Parathyroid adenoma (tissue), 2 donors: ENCODE measurements around the gene MATN4.

Experiments
- H2AFZ ChIP-seq: fragments of 300-600 bp; sonication (generic); one replicate; pipeline ENCODE4 v1.7.0; 2017; ENCODE audit warnings: antibody characterized with exemption, mild to moderate bottlenecking
- H3K27ac ChIP-seq: fragments of 300-600 bp; sonication (generic); one replicate; pipeline ENCODE4 v1.7.0; 2017
- H3K27me3 ChIP-seq: fragments of 300-600 bp; sonication (generic); one replicate; pipeline ENCODE4 v1.7.0; 2017; ENCODE audit warnings: low read length; ENCODE audit not compliant: control insufficient read depth, insufficient read depth
- H3K36me3 ChIP-seq: fragments of 300-600 bp; sonication (generic); one replicate; pipeline ENCODE4 v1.7.0; 2017; ENCODE audit warnings: low read length; ENCODE audit not compliant: control insufficient read depth, insufficient read depth
- H3K4me1 ChIP-seq: fragments of 300-600 bp; sonication (generic); one replicate; pipeline ENCODE4 v1.7.0; 2017; ENCODE audit warnings: control low read depth
- H3K4me2 ChIP-seq: fragments of 300-600 bp; sonication (generic); one replicate; pipeline ENCODE4 v1.7.0; 2017; ENCODE audit warnings: low read length
- H3K4me3 ChIP-seq: fragments of 300-600 bp; sonication (generic); one replicate; pipeline ENCODE4 v1.7.0; 2017; ENCODE audit warnings: low read depth, low read length
- H3K79me2 ChIP-seq: fragments of 300-600 bp; sonication (generic); one replicate; pipeline ENCODE4 v1.7.0; 2017; ENCODE audit warnings: control low read depth
- H3K9ac ChIP-seq: fragments of 300-600 bp; sonication (generic); one replicate; pipeline ENCODE4 v1.7.0; 2017; ENCODE audit warnings: mild to moderate bottlenecking
- H3K9me3 ChIP-seq: fragments of 300-600 bp; sonication (generic); one replicate; pipeline ENCODE4 v1.7.0; 2017; ENCODE audit warnings: low read length; ENCODE audit not compliant: control insufficient read depth
- TF ChIP-seq, protein P1 (sequence below): fragments of 300-600 bp; sonication (generic); IDR thresholded peaks from one replicate; pipeline ENCODE4 v1.7.0; 2017; ENCODE audit warnings: antibody characterized with exemption, mild to moderate bottlenecking
- donor health status: primary hyperparathyroidism.

The MATN4 gene

DNA sequence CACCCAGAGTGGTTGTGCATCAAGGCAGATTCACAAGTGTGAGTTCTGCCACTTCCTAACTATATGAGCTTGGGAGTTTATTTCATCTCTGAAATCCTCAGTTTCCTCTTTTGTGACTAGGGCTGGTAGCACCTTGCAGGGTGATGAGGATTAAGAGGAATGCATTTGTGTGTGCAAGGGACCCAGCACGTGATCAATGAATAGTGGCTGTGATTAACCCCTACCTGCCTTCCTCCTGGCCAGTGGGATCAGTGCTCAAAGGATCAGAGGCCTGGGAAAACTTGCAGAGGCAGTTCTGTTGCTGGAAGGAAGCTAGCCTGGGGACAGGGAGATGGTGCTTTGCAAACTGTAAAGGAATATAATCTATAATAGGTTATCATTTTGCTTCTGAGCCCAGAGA, 32.9 kb upstream of the MATN4 start:
- Histone ChIP-seq H3K9me3 (no peaks in the 10 kb centered on the region), H3K4me3 (no peak overlapping the region), H3K27me3 (no peaks in the 10 kb centered on the region), H3K27ac (peak overlapping the region; percentile 95), H2AFZ (no peak overlapping the region), H3K9ac (no peak overlapping the region), H3K79me2 (peaks cover 4% of the 10 kb centered on the region), H3K4me2 (peak overlapping the region; percentile 33), H3K36me3 (no peaks in the 10 kb centered on the region), H3K4me1 (peaks cover 67% of the 10 kb centered on the region)
- TF ChIP-seq, protein P1, sequence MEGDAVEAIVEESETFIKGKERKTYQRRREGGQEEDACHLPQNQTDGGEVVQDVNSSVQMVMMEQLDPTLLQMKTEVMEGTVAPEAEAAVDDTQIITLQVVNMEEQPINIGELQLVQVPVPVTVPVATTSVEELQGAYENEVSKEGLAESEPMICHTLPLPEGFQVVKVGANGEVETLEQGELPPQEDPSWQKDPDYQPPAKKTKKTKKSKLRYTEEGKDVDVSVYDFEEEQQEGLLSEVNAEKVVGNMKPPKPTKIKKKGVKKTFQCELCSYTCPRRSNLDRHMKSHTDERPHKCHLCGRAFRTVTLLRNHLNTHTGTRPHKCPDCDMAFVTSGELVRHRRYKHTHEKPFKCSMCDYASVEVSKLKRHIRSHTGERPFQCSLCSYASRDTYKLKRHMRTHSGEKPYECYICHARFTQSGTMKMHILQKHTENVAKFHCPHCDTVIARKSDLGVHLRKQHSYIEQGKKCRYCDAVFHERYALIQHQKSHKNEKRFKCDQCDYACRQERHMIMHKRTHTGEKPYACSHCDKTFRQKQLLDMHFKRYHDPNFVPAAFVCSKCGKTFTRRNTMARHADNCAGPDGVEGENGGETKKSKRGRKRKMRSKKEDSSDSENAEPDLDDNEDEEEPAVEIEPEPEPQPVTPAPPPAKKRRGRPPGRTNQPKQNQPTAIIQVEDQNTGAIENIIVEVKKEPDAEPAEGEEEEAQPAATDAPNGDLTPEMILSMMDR = no peak

DNA sequence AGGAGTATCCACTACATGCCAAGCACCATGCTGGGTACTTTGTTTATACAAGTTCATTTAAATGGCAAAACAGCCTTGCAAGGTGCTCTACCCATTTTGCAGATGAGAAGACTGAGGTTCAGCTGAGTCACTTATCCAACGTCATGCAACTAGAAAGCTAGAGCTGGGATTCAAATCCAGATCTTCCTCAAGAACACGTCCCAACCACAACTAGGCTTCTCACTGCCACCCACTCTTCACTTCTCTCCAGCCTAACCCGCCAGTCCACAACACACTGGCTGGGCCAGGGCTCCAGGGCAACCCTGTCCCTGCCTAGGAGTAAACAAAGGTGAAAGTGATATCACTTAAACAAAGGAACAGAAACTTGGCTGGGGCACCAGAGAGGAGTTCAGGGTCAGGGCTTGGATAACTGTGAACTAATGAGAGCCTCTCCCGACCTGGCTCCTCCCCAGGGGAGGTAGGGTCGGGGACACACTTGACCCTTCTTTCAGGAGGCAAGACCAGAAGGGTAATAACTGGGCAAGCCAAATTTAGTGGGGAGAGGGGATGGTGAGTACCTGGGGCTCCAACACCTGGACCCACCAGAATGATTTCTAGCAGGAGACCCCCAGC, 32.2 kb upstream of the MATN4 start:
- H3K9me3 ChIP-seq = no peaks in the 10 kb centered on the region
- TF ChIP-seq, protein P1 = no peak
- no peaks in the 10 kb centered on the region for H3K27me3 ChIP-seq
- H3K4me3 ChIP-seq = no peak overlapping the region
- no peaks in the 10 kb centered on the region for H3K36me3 ChIP-seq
- peaks cover 62% of the 10 kb centered on the region for H3K4me1 ChIP-seq
- peaks cover 4% of the 10 kb centered on the region for H3K79me2 ChIP-seq
- peak overlapping the region; percentile 95 for H3K27ac ChIP-seq
- no peak overlapping the region for H3K9ac ChIP-seq
- no peak overlapping the region for H2AFZ ChIP-seq
- H3K4me2 ChIP-seq = peak overlapping the region; percentile 23

DNA sequence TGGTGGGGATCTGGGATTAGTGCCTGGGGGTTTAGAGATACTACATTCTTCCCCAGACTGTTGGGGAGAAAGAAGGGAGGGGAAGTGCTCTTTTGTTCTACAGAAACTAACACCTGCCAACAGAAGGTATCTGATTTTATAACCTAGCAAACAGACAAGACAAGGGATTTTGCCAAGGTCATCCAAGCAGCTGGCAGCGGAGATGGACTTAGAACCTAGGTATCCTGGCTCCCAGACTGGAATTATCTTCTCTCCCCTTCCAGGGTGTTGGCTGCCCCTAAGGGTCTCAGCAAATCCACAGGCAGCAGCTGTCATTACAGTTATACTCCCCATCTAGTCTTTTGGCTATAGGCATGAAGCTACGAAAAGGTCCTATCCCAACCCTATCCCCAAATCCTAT, 31.7 kb upstream of the MATN4 start:
- H3K27me3 ChIP-seq = no peaks in the 10 kb centered on the region
- H3K4me3 ChIP-seq = no peak overlapping the region
- H3K36me3 ChIP-seq = no peaks in the 10 kb centered on the region
- H3K4me2 ChIP-seq = peak overlapping the region; percentile 23
- H3K9ac ChIP-seq = no peak overlapping the region
- TF ChIP-seq, protein P1 = no peak
- H3K4me1 ChIP-seq = peaks cover 59% of the 10 kb centered on the region
- H3K79me2 ChIP-seq = peaks cover 4% of the 10 kb centered on the region
- H2AFZ ChIP-seq = no peak overlapping the region
- no peaks in the 10 kb centered on the region for H3K9me3 ChIP-seq
- H3K27ac ChIP-seq = peak overlapping the region; percentile 95

DNA sequence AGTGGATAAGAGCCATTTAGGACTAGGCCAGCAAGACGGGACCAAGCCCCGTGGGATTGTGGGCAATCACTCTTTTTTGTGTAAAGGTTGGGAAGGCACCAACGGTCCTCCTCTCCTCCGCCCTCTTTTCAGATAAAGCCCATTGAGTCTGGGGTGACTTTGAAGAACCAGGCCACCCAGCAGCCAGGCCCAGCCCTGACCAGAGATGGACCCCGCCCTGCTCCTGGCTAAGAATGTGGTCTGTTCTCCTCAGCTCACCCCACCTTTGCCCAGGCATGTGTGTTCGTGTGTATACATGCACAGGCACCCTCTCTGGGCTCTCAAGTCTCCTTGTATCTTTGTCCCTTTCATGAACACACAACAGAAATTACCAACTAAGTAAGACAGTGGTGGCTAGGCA, 31.0 kb upstream of the MATN4 start:
- no peak overlapping the region for H2AFZ ChIP-seq
- H3K4me3 ChIP-seq = no peak overlapping the region
- no peak overlapping the region for H3K9ac ChIP-seq
- no peak overlapping the region for H3K27ac ChIP-seq
- TF ChIP-seq, protein P1 = no peak
- peaks cover 4% of the 10 kb centered on the region for H3K79me2 ChIP-seq
- no peaks in the 10 kb centered on the region for H3K36me3 ChIP-seq
- peaks cover 57% of the 10 kb centered on the region for H3K4me1 ChIP-seq
- H3K4me2 ChIP-seq = no peak overlapping the region
- no peaks in the 10 kb centered on the region for H3K9me3 ChIP-seq
- H3K27me3 ChIP-seq = no peaks in the 10 kb centered on the region
